Activated gamma-delta T cell (primary cell): ENCODE data around the gene WBP2.
"Not testable (repeated sequence)": the region's sequence is repeated elsewhere in the genome, so short reads cannot be mapped to it uniquely, and the experiment has no call there.

Experiments used
- DNase-seq: peaks from one replicate; lab custom pipeline; 2025; lab: John Stamatoyannopoulos, UW

The WBP2 gene

DNA sequence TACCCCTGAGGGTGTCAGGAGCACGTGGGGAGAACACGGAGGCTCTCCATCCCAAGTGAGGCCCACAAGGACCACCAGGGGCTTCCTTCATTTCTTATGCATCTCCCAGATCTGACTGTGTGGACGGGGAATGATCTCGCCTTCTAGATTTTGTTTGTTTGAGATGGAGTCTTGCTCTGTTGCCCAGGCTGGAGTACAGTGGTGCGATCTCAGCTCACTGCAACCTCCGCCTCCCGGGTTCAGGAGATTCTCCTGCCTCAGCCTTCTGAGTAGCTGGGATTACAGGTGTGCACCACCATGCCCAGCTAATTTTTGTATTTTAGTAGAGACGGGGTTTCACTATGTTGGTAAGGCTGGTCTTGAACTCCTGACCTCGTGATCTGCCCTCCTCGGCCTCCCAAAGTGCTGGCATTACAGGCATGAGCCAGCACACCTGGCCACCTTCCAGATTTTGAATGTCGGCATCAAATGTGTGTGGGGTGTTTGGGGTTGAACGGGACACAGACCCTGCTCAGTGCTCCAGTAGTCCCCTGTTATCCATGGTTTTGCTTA is 13.7 kb upstream of the WBP2 start:
- not testable (repeated sequence) for DNase-seq

DNA sequence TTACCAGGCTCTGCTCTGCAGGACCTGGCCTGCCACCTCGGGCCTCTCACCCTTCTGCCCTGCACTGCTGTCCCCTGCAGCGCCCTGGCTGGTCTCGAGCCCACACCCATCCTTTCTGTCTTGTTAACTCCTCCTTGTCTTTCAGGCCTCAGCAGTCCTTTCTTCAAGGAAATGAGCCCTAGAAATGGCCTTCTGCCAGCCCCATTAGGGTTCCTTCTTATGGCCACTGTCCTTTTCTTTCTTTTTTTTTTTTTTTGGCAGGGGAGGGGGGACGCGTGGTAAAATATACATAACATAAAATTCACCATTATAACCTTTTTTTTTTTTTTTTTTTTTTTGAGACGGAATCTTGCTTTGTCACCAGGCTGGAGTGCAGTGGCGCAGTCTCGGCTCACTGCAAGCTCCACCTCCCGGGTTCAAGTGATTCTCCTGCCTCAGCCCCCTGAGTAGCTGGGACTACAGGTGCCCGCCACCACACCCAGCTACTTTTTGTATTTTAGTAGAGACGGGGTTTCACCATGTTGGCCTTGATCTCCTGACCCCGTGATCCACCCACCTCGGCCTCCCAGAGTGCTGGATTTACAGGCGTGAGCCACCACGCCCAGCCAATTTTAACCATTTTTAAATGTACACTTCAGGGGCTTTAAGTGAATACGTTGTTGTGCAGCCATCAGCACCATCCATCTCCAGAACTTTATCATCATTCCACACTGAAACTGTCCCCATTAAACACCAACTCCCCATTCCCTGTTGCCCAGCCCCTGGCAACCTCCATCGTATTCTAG is 10.5 kb upstream of the WBP2 start:
- not testable (repeated sequence) for DNase-seq

DNA sequence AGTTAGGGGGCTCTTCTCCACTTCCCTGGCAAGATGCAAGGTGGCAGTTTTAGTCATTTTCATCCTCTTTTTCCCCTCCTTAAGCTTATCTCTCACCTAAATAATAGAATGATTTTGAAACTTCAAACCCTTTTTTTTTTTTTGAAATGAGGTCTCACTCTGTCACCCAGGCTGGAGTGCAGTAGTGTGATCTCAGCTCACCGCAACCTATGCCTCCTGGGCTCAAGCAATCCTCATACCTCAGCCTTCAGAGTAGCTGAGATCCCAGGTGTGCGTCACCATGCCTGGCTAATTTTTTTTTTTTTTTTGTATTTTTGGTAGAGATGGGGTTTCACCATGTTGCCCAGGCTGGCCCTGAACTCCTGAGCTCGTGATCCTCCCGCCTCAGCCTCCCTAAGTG is 9.8 kb upstream of the WBP2 start:
- DNase-seq: not testable (repeated sequence)

DNA sequence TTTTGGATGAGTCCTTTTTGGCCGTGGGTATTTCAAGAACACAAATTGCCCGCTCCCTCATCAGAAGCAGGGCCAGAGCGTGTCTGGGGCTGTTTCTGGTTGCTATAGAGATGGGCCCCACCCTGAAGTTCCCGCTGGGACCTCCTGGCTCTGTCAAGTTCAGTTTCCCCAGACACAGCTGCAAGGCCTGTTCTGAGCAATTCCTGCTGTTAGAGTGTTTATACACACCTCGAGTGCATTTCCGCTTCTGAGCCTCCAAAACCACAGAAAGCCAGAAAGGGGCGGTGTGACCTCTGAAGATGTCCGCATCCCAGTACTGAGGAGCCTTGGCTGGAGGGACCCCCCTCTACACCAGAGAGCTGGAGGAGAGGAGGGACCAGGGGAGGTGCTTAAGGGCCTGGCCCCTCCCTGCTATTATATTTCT is 9.3 kb upstream of the WBP2 start:
- no peak for DNase-seq

DNA sequence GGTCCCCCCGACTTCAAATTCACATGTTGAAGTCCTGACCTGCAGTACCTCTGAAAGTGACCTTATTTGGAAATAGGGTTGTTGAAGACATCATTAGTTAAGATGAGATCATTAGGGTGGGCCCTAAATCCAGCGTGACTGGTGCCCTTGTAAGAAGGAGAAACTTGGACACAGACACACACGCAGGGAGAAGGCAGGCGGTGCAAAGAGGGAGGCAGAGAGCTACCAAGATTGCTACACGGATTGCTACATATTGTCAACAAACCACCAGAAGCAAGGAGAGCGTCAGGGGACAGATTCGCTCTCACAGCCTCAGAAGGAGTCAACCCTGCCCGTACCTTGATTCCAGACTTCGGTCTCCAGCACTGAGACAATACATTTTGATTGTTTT is 6.8 kb upstream of the WBP2 start:
- no peak for DNase-seq

DNA sequence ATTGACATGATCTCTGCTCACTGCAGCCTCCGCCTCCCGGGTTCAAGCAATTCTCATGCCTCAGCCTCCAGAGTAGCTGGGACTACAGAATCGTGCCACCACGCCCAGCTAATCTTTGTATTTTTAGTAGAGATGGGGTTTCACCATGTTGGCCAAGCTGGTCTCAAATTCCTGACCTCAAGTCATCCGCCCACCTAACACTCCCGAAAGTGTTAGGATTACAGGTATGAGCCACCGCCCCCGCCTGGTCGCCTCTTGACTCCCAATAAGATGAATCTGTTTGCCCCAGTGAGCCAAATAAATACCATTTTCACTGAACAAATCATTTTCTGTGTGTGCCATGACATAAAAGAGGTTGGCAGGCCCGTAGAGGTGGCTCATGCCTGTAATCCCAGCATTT is 4.2 kb upstream of the WBP2 start:
- DNase-seq: not testable (repeated sequence)

DNA sequence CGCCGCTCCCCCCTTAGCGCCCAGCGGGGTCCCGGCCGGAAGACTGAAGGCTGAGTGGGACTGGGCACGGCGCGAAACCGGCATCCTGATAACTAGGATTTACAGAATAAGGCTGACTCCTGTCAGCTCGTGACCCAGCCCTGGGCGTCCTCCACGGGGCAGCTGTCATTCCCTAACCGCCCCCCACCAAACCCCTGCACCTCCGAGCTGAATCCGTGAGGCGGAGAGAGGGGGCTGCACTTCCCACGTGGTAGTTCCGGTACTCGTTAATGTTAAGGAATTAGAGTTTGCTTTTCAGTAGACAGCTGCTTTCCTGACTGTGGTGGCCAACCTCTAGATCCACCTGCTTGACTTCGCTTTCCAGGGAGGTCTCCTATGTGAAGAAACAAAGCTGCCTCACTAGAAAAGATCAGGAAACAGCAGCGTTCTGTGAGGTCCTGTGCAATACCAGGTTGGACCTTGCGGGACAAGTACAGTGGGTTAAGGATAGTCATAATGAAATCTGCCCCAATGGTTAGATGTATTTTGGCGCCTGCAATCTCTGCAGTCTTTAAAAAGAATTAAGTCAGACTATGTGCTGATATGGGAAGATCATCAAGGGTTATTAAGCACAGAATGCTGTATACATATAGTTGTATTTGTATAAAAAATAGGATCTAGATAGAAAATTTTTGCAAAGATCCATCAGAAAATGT is 1.1 kb upstream of the WBP2 start:
- no peak for DNase-seq

DNA sequence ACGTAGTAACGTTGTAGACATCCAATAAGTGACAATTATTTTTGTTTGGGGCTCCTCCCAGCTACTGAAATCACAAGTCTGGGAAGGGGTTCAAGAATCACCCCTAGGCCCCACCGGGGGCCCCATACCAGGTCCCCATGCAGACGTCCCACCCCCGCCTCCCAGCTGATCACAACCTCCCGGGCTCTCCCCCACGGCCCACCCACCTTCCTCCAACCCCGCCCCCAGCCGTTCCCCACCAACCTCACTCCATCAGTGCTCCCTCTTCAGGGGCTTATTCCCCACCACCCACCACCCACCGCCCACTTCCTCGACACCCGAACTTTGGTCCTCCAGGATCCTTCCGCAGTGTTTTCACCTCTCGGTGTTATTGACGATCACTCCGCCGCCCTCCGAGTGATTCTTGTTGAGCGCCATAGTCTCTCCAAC is 240 bp downstream of the WBP2 start:
- no peak for DNase-seq

DNA sequence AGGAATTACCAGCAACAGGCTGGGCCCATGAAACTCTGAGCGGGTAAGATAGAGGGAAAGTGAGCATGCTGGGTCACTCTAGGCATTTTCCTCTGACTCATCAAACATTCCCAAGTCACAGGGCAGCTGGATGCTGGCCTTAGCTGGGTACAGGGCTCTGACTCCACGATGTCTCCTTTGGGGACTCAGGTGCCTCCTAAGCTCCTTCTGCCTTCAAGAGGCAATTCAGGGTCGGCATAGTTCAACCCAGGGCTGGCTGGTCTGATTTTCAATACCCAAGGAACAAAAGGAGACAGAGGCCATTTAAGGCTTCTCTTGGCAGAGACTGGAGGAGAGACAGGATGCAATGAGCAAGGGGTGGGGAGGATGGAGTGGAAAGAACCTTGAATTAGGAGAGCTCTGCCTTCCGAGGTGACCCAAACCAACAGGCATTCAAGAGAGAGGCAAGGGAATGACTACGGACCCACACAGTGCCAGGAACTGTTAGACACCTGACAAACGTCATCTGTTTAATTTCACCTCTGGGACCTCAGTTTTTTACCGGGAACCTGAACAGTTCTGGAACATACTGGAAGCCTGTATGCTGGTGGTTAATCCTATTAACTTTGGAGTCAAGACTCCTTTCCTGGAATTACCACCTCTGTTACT is 910 bp downstream of the WBP2 start:
- no peak for DNase-seq

DNA sequence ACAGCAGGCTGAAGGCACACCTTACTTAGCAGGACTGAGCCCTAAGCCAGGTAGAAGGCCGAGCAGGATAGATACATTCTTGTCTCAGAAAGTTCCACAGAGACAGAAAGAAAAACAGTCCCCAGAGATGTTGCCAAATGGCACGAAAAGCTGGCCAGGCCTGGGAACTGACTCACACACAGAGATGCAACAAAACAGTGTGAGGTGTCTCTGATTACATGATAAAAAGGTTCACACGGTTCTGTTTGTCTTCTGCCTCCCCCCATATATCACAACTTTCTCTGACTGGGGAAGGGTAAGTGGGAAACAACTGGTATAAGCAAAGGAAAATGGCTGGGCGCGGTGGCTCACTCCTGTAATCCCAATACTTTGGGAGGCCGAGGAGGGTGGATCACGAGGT is 1.7 kb downstream of the WBP2 start:
- DNase-seq: no peak

DNA sequence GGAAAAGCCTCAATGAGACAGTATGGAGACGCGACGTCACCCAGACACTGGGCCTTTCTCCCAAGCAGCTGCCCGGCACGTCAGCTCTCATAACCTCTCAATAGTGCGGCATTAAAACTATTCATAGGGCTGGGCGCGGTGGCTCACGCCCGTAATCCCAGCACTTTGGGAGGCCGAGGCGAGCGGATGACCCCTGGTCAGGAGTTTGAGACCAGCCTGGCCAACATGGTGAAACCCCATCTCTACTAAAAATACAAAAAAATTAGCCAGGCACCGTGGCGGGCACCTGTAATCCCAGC is 3.5 kb downstream of the WBP2 start:
- not testable (repeated sequence) for DNase-seq

DNA sequence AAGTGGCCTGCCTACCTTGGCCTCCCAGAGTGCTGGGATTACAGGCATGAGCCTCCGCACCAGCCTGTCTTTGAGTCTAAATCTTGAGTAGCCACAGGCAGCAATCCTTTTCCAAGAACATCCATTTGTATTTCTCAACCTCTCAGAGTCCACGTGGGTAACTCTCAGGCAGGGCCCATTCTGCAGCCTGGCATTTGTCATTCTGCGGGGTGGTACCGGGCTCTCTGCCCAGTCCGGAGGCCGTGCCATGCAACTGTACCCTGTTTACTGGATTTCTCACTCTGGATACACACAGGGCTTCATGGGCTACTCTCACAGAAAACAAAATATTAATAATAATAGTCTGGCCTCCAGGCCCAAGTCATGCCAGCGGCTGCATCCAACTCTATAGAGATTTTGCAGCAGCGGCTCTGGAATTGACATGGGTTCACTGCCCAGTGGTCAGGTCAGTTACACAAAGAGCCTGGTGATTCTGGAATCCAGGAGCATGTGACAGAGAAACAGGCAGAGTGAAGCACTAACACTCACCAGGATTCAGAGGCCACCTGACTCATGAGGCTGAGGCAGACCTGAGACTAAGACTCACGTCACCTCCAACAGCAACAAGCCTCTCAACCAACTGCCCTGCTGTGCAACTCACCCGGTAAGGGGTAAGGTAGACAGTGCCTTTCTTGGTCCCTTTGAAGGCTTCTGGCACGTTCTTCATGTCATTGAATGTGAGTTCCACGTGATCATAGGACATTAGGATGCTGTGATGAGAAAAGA is 4.0 kb downstream of the WBP2 start:
- no peak for DNase-seq

DNA sequence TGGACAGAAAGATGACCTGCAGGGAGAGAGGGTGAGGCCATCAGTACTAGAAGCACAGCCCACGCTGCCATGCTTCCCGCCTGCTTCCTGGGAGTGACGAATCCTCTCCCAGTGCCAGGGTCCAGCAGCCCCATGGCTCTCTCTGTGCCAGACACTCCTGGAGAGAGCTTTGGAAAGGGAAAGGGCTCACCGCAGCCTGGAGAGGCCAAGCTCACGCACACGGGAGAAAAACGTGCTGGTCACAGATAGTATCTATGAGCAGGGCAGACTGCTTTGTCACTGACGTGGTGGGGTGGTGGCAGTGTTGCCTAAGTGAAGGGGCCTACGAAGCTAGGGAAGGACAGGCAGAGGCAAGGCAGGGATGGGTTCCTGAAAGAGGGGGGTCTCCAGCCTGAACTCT is 5.4 kb downstream of the WBP2 start:
- DNase-seq: no peak

DNA sequence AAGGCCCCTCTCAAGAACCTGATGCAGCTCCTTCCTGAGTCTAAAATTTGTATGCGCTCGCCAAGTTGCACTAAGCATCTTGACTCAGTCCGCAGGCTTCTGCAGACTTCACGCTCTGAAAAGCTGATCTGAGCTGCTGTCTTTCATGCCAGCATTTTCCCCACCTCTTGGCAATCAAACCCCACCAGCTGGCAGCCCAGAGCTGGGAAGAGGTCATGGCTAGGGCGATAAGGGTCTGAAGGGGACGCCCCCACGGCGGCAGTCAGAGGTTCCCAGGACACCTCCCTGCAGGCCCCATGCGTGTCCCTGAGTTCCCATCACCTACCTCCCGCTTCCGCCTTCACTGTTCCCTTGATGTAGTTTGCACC is 5.9 kb downstream of the WBP2 start:
- DNase-seq: no peak

DNA sequence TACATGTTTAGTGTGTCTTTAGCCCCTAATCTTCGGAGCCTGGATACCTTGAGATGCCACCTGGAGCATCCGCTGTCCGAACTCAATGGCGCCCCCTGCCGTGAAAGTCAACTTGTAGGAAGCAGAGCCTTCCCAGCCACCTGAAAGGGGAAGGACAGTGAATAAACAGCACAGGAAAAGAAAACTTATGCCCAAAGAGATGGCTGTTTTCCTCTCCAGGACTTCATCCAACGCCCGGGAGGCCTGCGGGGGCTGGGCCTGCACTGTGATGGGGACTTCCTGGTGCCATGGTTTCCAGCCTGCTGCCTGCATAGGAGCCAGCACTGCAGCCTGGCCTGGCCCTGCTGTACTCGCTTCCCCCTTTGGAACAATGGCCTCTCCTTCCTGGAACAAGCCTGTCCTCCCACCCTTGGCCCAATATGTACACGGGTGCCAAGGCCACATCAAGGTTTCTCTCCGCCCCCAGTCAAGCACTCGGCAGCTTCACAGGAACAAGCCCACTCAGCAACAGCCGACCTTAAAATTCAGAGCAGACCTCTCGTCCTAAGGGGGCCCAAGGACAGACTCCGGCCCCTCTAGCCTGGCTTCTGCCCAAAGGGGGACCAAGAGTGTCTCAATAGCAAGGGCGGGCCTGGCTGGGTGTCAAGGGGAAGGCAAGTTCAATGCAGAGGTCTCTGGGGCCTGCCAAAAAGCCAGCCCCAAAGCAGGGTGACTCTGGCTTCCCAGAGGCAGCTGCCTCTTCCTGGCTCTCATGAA is 6.4 kb downstream of the WBP2 start:
- DNase-seq: no peak

DNA sequence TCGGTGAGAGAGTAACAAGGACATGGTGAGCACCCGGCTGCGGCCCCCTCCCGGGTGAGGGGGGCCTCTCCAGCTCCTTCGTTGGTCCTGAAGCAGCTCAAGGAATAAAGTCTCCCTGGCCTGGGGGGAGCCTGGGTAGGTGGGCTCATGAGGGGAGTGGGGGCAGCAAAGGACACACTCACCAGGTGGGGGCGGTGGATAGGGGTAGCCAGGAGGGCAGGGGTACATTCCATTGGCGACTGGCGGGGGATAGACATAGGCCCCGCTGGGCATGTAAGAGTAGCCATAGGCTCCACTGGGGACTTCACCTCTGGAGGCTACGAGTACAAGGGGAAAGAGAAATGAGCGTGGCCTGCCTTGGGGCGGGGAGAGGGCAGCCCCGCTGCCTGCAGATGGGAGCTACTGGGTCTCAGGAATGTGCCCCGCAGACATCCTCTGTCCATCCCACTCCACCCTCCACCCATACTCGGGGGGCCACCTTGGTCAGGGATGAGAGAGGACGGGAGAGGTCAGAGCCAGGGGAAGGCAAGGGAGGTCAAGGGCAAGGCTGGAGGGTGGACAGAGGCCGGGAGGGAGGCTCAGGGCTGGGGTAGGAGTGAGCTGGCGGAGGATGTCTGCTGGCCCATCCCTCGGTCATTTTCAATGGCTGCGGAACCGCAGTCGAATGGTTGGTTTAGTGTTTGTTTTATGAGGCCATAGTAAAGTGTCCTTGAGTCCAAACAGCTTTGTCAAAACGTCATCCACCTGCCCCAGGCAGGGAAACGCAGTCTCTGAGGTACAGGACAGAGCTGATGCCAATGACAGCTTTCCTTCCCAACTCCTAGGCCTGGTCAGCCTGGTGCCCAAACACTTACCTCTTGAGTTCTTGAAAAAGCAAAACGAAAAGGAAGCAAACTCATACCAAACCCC is 7.3 kb downstream of the WBP2 start:
- DNase-seq: no peak

DNA sequence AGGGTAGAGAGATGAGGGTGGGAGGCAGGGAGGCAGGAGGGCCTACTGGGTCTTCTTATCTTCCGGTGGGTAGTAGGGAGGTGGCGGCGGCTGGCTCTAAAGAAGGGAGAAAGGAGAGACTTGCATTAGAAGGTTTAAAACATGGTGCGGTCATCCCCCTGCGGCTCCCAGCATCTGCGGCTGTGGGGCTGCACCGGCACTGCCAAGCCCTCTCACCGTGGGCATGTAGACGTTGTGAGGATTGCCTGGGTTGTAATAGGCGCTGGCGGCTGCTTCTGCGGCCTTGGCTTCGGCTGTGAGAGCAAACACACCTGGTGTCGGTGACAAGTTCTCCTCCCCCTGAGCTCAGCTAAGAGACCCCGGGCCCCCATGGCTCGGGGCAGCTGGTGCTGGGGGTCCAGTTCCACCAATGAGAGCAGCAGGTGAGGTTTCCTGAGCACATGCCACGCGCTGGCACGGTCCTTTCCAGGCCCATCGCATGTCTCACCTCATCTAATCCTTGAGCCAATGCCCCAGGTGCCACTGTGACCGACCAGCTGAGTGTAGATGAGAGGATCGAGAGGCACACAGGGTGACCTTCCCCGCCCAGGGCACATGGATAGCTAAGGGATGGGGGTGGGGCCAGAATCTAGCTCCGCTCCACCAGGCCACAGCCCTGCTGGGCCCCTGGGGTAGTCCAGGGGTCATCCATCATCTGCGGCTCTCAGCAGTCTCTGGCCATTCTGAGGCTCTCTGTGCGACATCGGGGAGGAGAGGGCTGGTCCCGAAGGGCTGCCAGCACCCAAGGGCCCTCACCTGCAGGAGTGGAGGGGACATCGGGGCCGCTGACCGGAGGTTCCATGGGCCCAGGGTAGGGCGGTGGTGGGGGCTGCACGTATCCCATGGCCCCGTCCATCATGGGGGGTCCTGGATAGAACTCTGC is 8.2 kb downstream of the WBP2 start:
- no peak for DNase-seq

DNA sequence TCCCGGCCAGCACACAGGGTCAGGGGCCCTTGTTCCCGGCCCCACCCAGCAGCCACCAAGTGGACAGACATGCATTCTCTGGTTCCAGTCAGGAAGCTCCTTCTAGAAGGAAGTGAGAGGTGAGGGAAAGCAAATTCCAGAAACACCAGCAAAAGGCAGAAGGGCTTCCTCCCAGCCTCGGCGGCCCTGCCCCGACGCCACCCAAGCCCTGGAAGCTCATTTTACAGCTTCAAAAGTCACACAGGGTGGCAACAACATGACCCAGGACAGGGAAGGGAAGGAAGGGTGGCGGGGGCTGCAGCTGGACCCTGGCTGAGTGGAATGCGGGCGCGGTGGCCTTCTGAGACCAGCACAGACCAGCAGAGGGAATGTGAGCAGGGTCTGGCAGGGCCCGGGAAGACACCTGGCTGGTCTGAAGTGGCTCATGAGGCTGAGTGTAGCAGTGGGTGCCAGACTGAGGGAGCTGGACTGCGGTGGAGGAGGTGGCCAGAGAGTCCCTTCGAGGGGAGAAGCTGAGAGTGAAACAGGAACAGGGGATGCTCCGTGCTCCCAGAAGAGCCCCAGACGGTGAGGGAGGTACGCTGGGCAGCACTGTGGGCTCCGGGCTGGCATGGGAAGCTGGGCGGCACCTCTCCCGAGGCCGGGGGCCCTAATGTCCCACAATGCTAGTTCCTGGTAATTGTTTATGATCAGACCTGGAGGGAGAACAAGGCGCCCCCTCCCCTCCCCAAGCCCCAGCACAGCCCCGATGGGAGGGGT is 9.0 kb downstream of the WBP2 start:
- DNase-seq: no peak
